ENCODE data around the gene FARP1. TPM values are rescaled to one million over a fixed set of nuclear protein-coding genes. Genes with fewer than 3 reads are reported as not detected.
"Not testable (repeated sequence)": the region's sequence is repeated elsewhere in the genome, so short reads cannot be mapped to it uniquely, and the experiment has no call there.

Gene FARP1
- polyA plus RNA-seq, 1 of the 3 experiments (the other 2 are of a cell fraction) = 12.0 TPM

GRCh38 chr13:98228661-98229341 is 85.9 kb downstream of the FARP1 start:
- H3K9ac ChIP-seq = no peak overlapping the region
- no peak overlapping the region; a peak in 1 of 4 replicates for H3K27ac ChIP-seq (ENCODE audit: low read depth in 2 of 2, low read length in 1 of 2)
- H3K4me2 ChIP-seq = no peak overlapping the region
- peaks cover 7% of the 10 kb centered on the region for H3F3A ChIP-seq (replicated peaks; ENCODE audit: insufficient read depth)
- no peaks in the 10 kb centered on the region for H3K9me3 ChIP-seq
- peaks cover 21% of the 10 kb centered on the region for H3K79me2 ChIP-seq (ENCODE audit: insufficient read depth)
- no peaks in the 10 kb centered on the region for H3K27me3 ChIP-seq (ENCODE audit: insufficient read depth)
- H4K20me1 ChIP-seq (ENCODE audit: insufficient read depth) = no peaks in the 10 kb centered on the region
- WGBS (ENCODE audit: low lambda C conversion rate) = 95% methylated on average over 3 of the region's 3 CpGs
- H3K4me3 ChIP-seq (ENCODE audit: low read depth in 2 of 2, low read length in 1 of 2) = no peak overlapping the region
- DNase-seq = no peak
- H3K9me2 ChIP-seq = no peaks in the 10 kb centered on the region
- ChIA-PET POLR2A (no interaction called here), CTCF (no interaction called here)
- H3K36me3 ChIP-seq (replicated peaks in 1 of 2; ENCODE audit: control insufficient read depth in 1 of 2, insufficient read depth in 2 of 2, low read length in 1 of 2) = peaks cover 0 to 3% of the 10 kb centered on the region in 2 experiments
- TF ChIP-seq PBX3 (IDR thresholded peaks at IDR 0.05) (0 out of 2 replicates have a peak, but pooled peaks have one; percentile 15), ZBTB33 (IDR thresholded peaks at IDR 0.05; ENCODE audit: borderline replicate concordance, low read depth) (no peak)
- peaks cover 3 to 4% of the 10 kb centered on the region in 2 experiments; a peak in 2 of 4 replicates for H3K4me1 ChIP-seq (ENCODE audit: control insufficient read depth in 1 of 2, insufficient read depth in 2 of 2, low read depth in 1 of 2, low read length in 1 of 2)
- no peak overlapping the region for H2AFZ ChIP-seq (ENCODE audit: low read depth)

GRCh38 chr13:98230762-98231161 is 87.9 kb downstream of the FARP1 start:
- CTCF ChIA-PET = interaction anchor here (1.4 kb wide), 1 partner anchor 10 kb away, joined by 3 read pairs; no protein-coding TSS in a partner anchor
- WGBS (ENCODE audit: low lambda C conversion rate) = 93% methylated on average over 4 of the region's 4 CpGs
- H3F3A ChIP-seq (replicated peaks; ENCODE audit: insufficient read depth); H3K9me2 ChIP-seq; H3K4me1 ChIP-seq (ENCODE audit: control insufficient read depth in 1 of 2, insufficient read depth in 2 of 2, low read depth in 1 of 2, low read length in 1 of 2); H3K27ac ChIP-seq (ENCODE audit: low read depth in 2 of 2, low read length in 1 of 2); H4K20me1 ChIP-seq (ENCODE audit: insufficient read depth); DNase-seq; H3K27me3 ChIP-seq (ENCODE audit: insufficient read depth); POLR2A ChIA-PET; H3K4me3 ChIP-seq (ENCODE audit: low read depth in 2 of 2, low read length in 1 of 2); H3K9me3 ChIP-seq; H2AFZ ChIP-seq (ENCODE audit: low read depth); H3K4me2 ChIP-seq; H3K36me3 ChIP-seq (replicated peaks in 1 of 2; ENCODE audit: control insufficient read depth in 1 of 2, insufficient read depth in 2 of 2, low read length in 1 of 2); H3K9ac ChIP-seq: not testable (repeated sequence)
- peaks cover 21% of the 10 kb centered on the region for H3K79me2 ChIP-seq (ENCODE audit: insufficient read depth)

- no peak overlapping the region for H3K4me2 ChIP-seq
- 92% methylated on average over 4 of the region's 4 CpGs for WGBS (ENCODE audit: low lambda C conversion rate)
- CTCF ChIA-PET = no interaction called here
- H3K4me3 ChIP-seq (ENCODE audit: low read depth in 2 of 2, low read length in 1 of 2) = no peak overlapping the region
- no peak for DNase-seq
- H3K9me3 ChIP-seq = no peaks in the 10 kb centered on the region
- H3K4me1 ChIP-seq (ENCODE audit: control insufficient read depth in 1 of 2, insufficient read depth in 2 of 2, low read depth in 1 of 2, low read length in 1 of 2) = peaks cover 0 to 3% of the 10 kb centered on the region in 2 experiments; a peak in 2 of 4 replicates
- no peak overlapping the region for H3K9ac ChIP-seq
- H3K27me3 ChIP-seq (ENCODE audit: insufficient read depth) = no peaks in the 10 kb centered on the region
- no peak overlapping the region for H2AFZ ChIP-seq (ENCODE audit: low read depth)
- H3K9me2 ChIP-seq = no peaks in the 10 kb centered on the region
- H4K20me1 ChIP-seq (ENCODE audit: insufficient read depth) = no peaks in the 10 kb centered on the region
- POLR2A ChIA-PET = no interaction called here
- H3K79me2 ChIP-seq (ENCODE audit: insufficient read depth) = peaks cover 11% of the 10 kb centered on the region
- peaks cover 7% of the 10 kb centered on the region for H3F3A ChIP-seq (replicated peaks; ENCODE audit: insufficient read depth)
- no peaks in the 10 kb centered on the region for H3K36me3 ChIP-seq (replicated peaks in 1 of 2; ENCODE audit: control insufficient read depth in 1 of 2, insufficient read depth in 2 of 2, low read length in 1 of 2)
- no peak overlapping the region for H3K27ac ChIP-seq (ENCODE audit: low read depth in 2 of 2, low read length in 1 of 2)
- TF ChIP-seq REST (IDR thresholded peaks at IDR 0.05; ENCODE audit: low read depth, low read length) (no peak), TCF12 (IDR thresholded peaks at IDR 0.05) (no peak), RAD21 (IDR thresholded peaks at IDR 0.05; ENCODE audit: low read length) (no peak), MAX (IDR thresholded peaks at IDR 0.05; ENCODE audit: low read depth) (no peak), NFIC (IDR thresholded peaks at IDR 0.05; ENCODE audit: borderline replicate concordance) (no peak), RFX5 (IDR thresholded peaks at IDR 0.05; ENCODE audit: low read length) (no peak), POLR2AphosphoS5 (IDR thresholded peaks at IDR 0.05; ENCODE audit: low read depth, low read length) (no peak)
Observed at GRCh38 chr13:98232456-98232855, 89.6 kb downstream of the FARP1 start.
